Lower leg skin (tissue), 4 donors: Measurements from ENCODE around the gene IL3. TPM values are rescaled to one million over a fixed set of nuclear protein-coding genes. Genes with fewer than 3 reads are reported as not detected.

Experiments used
- DNase-seq, 2 donors: peaks; one replicate each; pipeline ENCODE4 v3.0.0-alpha.2; 2019; ENCODE audit warnings: low spot score in 2 of 2
- H3K4me3 ChIP-seq: fragments of 200-600 bp; sonication (generic); 2 replicates; pipeline ENCODE4 v1.5.1; 2017; ENCODE audit warnings: mild to moderate bottlenecking, low read depth; ENCODE audit not compliant: poor library complexity, severe bottlenecking
- CTCF ChIP-seq, 3 donors: fragments of 450-650 bp; IDR thresholded peaks; one replicate each; pipeline ENCODE4 v1.5.1; 2016; ENCODE audit warnings: antibody characterized with exemption in 3 of 3, mild to moderate bottlenecking in 3 of 3, moderate library complexity in 2 of 3
- POLR2A ChIP-seq, 2 donors: fragments of 450-650 bp; IDR thresholded peaks; one replicate each; pipeline ENCODE4 v1.6.1; 2016 to 2017; ENCODE audit warnings: antibody characterized with exemption in 2 of 2, mild to moderate bottlenecking in 1 of 2, moderate library complexity in 1 of 2
- WGBS, 2 donors: methylation state at CpG; one replicate each; pipeline ENCODE4 v1.1.5; 2018; 5-methylcytosine and 5-hydroxymethylcytosine counted together
- intact Hi-C: fragments of 100-400 bp; cut with DNase I; formaldehyde crosslinking; loops from one replicate; pipeline ENCODE4 v1.15.0; 2023; ENCODE audit warnings: low total_unique reads
- total RNA-seq, 4 donors: library from RNA; depleted of rRNA; stranded (reverse); fragments of >200 nt; gene quantifications; one replicate each; pipeline ENCODE4 v1.1.0, GENCODE V29; 2016

The IL3 gene
- total RNA-seq, 4 donors from 2014 or later = not detected

- peak; percentile 14 to 84 for DNase-seq
Observed at GRCh38 chr5:132055808-132056609, 4.4 kb upstream of the IL3 start.

GRCh38 chr5:132056610-132057497 is 3.6 kb upstream of the IL3 start:
- peak; percentile 11 to 74 for DNase-seq
- intact Hi-C loops = no loop called here
- no peak overlapping the region for H3K4me3 ChIP-seq
- TF ChIP-seq CTCF (IDR thresholded peaks at IDR 0.05) = no peak
- no peak for TF ChIP-seq POLR2A (IDR thresholded peaks at IDR 0.05)
- WGBS, 2 donors = 88 to 90% methylated on average over 13 to 14 of the region's 14 CpGs

More at GRCh38 chr5:132055808-132056609, 4.4 kb upstream of the IL3 start:
- TF ChIP-seq CTCF (IDR thresholded peaks at IDR 0.05) (no peak), POLR2A (IDR thresholded peaks at IDR 0.05) (no peak)
- 77 to 78% methylated on average over 10 to 12 of the region's 12 CpGs for WGBS, 2 donors
- intact Hi-C loops = no loop called here
- no peak overlapping the region for H3K4me3 ChIP-seq

- H3K4me3 ChIP-seq = no peak overlapping the region
- 89 to 90% methylated on average over 12 of the region's 12 CpGs for WGBS, 2 donors
- DNase-seq = peak in 1 of 2 donors; percentile 46
- TF ChIP-seq CTCF (IDR thresholded peaks at IDR 0.05) (no peak), POLR2A (IDR thresholded peaks at IDR 0.05) (no peak)
- intact Hi-C loops = no loop called here
Observed at GRCh38 chr5:132057498-132058255, 2.8 kb upstream of the IL3 start.

- no peak for TF ChIP-seq POLR2A (IDR thresholded peaks at IDR 0.05)
- no peak for TF ChIP-seq CTCF (IDR thresholded peaks at IDR 0.05)
- H3K4me3 ChIP-seq = no peak overlapping the region
- peak in 1 of 2 donors; percentile 52 for DNase-seq
- WGBS, 2 donors = 87% methylated on average over 6 to 7 of the region's 7 CpGs
- intact Hi-C loops = no loop called here
Observed at GRCh38 chr5:132058646-132059042, 1.8 kb upstream of the IL3 start.

GRCh38 chr5:132059043-132059695 is 1.3 kb upstream of the IL3 start:
- WGBS, 2 donors = 86 to 88% methylated on average over 8 to 9 of the region's 9 CpGs
- intact Hi-C loops = no loop called here
- DNase-seq = peak; percentile 11 to 83
- TF ChIP-seq CTCF (IDR thresholded peaks at IDR 0.05) = no peak
- TF ChIP-seq POLR2A (IDR thresholded peaks at IDR 0.05) = no peak
- no peak overlapping the region for H3K4me3 ChIP-seq
